ENCODE data around the gene COMMD9.
A peak's percentile ranks its signal among the peaks of the same experiment; 100 is the strongest.

Gene COMMD9

GRCh38 chr11:36295926-36296325 lies 6.7 kb upstream of the COMMD9 start, which contains the start of gene PRR5L:
Gene PRR5L, plus strand, starts transcription at chr11:36296288. Its CDS starts 104,834 bp downstream, at chr11:36401122.
- no peak for DNase-seq

DNA sequence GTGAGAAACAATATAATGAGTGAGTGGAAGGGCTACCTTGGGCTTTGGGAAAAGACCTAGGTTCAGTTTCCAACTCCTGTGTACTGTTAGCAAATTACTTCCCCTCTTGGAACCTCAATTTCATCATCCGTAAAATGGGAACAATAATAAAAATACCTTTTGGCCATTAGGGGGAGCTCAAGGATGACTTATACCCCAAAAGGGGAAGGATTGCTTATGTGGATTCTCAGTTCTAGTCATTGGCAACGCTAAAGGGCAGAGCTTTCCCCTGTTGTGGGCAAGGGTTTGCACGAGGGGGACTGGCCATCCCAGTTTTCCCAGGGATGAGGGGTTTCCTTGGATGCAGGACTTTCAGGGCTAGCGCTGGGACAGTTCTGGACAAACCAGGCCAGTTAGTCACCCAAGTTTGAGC lies 3.1 kb upstream of the COMMD9 start:
- peak; percentile 25 to 35 for DNase-seq

- no peak for DNase-seq
Measured at GRCh38 chr11:36288442-36289225, 590 bp downstream of the COMMD9 start.

DNA sequence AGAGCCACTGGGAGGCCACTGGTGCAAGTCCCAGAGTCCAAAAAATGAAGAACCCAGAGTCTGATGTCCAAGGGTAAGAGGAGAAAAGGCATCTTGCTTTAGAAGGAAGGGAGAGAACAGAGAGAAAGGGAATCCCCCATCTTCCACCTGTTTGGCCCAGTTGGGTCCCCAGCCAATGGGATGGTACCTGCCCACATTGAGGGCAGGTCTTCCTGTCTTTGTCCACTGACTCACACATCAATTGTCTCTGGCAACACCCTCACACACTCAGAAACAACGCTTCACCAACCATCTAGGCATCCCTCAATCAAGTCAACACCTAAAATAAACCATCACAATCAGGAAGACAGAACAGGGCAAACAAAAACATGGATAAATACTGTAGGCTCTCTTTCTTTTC lies 6.3 kb downstream of the COMMD9 start:
- no peak for DNase-seq

DNA sequence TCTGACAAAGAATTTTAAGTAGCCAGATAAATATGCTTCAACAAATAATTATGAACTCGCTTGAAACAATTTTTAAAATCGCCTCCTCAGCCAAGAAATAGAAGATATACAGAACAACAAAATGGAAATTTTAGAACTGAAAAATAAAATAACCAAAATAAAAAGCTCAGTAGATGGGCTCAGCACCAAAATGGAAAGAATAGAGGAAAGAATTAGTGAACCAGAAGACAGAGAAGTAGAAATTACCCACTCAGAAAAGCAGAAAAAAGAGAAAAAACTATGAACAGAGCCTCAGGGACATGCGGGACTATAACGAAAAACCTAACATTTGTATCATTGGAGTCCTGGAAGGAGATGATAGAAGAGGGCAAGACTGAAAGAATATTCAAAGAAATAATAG lies 7.4 kb downstream of the COMMD9 start:
- no peak for DNase-seq

- no peak for DNase-seq
Measured at GRCh38 chr11:36280531-36280930, 8.7 kb downstream of the COMMD9 start.

DNA sequence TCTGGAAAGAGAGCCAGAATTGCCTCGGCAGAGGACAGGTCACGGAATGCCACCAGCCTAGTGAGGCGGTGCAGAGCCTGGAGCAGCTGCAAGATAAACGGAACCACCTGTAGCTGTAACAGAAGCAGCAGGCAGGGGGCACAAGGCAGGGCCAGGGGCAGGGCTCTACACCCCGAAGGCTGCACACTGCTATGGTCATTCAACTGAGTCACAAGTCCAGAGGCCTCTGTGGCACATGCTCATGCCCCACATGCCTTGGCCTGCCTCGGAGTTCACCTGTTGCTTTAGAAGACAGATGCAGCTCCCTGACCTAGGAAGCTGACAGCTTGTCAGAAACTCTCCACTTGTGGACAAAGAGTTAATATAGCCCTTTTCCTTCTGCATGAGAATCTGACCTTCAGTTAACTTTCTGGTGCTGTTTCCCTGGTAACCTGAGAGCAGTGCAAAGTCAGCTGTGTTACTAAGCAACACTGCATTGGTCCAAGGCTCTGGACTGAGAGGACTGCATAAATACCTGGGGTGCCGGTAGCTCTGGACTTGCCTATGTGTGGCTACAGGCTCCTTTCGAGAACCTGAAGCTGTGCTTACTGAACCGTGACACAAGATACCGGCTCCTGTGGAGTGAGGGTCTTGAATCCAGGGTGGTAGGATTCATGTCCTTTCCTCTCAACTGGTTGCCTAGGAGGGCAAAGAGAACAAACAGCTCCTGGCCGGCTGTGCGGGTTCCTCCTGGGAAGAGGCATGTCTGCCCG lies 10.5 kb downstream of the COMMD9 start:
- no peak for DNase-seq

- no peak for DNase-seq
Measured at GRCh38 chr11:36274414-36274813, 14.8 kb downstream of the COMMD9 start.

DNA sequence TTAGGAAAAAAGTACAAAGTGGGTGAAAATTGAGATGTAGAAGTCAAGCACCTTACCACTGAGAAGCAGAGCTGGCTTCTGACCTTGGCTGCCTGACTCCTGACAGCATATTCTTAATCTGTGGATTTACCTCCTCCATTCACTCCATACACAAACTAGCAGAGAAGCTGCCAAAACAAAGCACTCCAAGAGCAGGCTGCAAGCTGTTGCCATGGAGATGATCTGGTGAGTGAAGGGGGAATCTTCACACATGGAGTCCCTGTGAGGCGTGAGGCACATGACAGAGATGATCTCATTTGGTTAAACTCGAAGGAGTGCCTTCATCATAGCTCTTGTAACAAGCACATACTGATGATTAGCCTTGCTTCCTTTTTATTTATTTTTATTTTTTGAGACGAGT lies 16.1 kb downstream of the COMMD9 start:
- no peak for DNase-seq

DNA sequence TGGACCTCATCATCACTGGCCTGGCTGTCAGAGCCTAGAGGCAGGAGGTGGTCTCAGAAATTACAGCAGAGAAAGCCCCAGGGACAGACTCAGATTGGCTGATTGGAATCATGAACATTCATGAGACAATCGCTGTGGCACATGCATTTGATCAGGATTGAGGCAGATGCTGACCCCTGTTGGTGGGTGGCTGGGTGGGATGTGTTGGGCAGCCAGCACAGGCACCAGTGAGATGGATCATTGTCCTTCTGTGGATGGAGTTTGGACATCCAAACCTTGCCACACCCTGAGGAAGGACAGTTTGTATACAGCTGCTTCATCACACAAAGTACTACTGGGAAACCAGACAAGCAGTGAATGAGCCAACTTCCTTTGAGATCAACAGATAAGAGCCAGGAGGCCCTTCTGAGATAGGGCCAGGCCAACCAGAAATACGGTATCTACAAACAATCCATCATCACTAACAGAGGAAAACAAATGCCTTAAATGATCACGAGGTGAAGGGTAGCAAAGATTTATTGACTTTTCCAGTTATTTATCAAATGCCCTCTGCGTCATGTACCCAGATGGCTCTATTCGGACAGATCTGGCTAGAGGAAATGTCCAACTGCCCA lies 17.3 kb downstream of the COMMD9 start:
- no peak for DNase-seq

GRCh38 chr11:36270701-36271100 lies 18.5 kb downstream of the COMMD9 start:
- no peak for DNase-seq

DNA sequence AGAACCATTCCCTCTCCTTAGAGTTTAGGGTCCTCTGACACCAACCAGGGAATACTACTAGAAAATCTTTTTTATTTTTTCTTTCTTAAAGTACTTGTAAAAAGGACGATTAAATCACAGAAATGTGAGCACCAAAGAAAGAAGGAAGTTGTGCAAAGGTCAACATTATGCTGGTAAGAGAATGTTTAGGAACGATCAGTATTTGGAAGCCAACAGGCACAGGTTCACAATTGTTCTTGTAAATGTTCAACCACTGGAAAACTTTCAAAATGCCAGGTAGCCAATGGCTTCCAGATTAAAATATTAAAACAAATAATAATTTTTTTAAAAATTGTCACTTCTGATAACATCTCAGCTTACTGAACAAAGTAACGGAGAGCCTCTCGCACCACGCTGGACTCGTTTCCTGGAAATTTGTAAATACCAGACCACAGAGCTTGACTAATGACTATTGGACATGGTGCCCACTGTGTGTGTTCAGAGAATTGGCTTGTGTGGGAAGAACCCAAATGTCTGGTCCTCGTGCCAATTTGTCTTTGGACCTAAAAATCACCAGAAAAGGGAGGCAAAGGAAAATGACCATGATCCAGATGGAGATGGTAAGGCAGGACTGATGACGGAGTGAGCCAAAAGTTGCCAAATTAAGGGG lies 20.8 kb downstream of the COMMD9 start:
- no peak for DNase-seq

- DNase-seq: no peak
Measured at GRCh38 chr11:36266767-36267166, 22.5 kb downstream of the COMMD9 start.

GRCh38 chr11:36265793-36266628 lies 23.2 kb downstream of the COMMD9 start:
- DNase-seq: peak; percentile 78 to 79

GRCh38 chr11:36264973-36265344 lies 24.3 kb downstream of the COMMD9 start:
- no peak for DNase-seq

DNA sequence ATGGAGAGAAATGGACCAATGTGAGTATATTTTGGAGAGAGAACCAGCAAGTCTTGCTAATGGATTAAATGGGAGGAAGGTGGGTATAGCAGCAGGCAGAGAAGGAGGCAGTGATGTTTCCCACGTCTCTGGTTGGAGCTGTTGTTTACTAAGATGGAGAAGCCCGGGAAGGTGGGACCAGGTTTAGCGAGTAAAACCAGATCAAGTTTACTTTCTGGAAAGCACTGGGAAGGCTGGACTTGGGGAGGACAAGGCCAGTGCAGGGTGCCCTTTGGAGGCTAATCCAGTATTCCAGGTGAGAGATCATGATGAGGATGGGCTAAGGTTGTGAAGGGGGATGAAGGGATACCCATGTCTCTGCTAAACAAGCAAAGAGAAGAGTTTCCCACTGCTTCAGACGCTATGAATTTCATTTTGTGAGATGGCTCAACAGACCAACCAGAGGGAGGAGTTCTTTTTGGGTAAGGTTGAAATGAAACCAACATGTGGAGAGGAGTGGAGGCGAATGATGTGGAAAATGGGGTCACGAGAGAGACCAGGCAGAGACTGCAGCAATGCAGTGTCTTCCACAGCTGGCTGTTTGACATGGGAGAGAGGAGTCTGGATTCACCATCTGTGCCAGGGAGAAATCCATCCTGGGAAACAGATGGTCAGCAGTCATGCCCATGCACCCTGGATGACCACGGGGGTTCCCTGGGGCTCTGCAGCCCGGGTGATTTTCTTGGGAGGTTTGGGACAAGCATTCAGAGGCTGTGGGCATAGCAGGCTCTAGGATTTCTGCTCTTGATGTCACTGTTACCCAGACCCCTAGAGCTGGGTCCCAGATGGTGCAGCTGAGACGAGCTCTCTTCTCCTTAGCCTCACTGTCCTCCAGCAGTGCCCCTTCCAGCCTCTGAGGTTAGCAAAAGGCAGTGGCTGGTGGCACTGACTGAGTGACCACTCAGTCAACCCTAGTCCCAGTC lies 24.9 kb downstream of the COMMD9 start:
- DNase-seq: no peak

DNA sequence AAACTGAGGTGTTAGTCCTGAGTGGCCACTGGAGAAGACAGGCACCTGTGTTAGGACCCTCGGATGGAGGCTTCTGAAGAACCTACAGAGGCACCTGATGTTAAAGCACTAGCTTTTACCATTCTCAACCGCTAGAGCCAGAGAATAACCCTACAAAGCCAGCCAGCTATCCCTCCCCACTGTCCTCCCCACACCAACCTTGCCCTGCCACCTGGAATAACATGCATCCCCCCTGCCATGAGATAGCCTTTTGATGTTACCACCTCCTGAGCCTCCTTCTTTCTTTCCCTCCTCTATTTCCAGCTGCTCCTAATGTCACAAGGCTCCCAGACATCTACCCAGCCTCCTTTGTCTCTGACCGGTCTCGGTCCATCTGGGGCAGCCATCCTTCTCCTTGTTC lies 28.1 kb downstream of the COMMD9 start:
- no peak for DNase-seq

DNA sequence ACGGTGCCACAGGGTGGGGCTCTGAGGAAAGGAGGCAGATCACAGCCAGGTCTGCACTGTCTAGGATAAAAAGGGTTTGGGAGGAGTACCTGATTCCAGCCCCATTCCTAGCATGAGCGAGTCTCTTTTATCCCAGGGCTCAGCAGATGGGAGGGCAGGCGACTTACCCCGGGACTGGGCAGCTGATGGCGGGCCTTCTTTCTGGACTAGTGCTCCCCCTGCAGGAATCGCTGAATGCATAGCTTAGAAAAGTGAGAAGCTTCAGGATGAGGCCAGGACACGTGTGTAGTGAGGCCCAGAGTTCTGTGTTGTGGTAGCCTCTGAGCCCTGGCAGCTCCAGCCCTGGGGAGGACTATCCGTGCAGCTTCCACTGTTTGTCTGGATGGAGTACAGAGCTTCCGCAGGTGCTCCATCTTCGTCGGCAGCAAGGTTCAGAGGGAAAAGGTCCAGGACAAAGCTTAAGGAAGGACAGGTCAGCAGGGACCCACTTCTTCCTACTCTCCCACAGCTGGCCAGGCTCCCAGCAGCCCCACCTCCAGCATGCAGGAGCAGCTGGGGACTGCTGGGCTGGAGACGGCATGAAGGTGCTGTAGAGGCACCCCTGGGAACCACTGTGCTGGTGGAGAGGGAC lies 30.4 kb downstream of the COMMD9 start:
- peak in 1 of 2 experiments; percentile 42 for DNase-seq

DNA sequence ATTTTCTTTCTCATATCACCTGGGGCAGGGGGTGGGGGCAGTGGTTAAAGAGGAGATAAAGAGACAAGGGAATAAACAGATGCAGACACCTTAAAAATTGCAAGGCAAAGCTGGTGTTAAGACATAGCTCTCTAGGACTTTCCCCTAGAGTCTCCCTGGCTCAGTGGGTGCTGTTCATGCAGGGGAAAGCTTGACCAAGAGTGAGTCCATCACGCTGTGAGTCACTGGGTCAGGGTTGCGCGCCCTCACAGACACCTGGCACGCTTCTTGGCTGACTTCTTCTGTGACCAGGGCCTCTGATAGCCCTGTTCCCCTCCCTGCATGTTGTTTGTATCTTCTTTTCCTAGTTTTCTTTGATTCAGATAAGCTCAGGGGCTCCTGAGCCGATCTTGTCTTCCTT lies 31.9 kb downstream of the COMMD9 start:
- no peak for DNase-seq

- no peak for DNase-seq
Measured at GRCh38 chr11:36254713-36255112, 34.5 kb downstream of the COMMD9 start.

DNA sequence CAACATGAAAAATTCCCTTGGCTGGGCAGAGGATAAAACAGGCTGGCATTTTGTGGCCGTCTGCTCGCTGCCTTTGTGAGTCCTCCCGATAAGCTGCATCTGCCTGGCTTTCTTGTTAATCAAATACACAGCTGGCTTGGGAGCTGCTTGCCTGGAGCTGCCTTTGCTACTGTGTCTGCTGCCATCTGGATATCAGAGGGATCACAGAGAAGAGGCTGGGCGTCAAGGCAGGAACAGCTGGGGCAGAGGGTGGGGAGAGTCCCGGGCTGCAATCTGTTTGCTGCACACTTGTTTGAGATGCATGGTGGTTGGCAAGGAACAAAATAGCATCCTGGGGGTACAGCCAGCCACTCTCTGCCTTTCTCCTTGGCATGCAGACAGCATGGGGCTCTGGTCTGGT lies 36.0 kb downstream of the COMMD9 start:
- DNase-seq: no peak

Data from activated T-cell treated with anti-CD3 and anti-CD28 coated beads, Interleukin-2, amount 50 U/mL, for 48 hours (primary cell).